Ovary (tissue), 9 donors: ENCODE data around the gene CMIP. TPM values are rescaled to one million over a fixed set of nuclear protein-coding genes. Genes with fewer than 3 reads are reported as not detected.

ENCODE experiments used
- DNase-seq, 5 donors: peaks; one replicate each; pipeline ENCODE4 v3.0.0-alpha.2; 2019 to 2020
- H3K27ac ChIP-seq, 2 donors: fragments of 200-600 bp; one replicate each; pipeline versions ENCODE4 v1.5.1 to v1.8.0; 2019 to 2022
- H3K27me3 ChIP-seq: fragments of 200-600 bp; one replicate; pipeline ENCODE4 v1.8.0; 2022
- H3K36me3 ChIP-seq: fragments of 200-600 bp; sonication (generic); one replicate; pipeline ENCODE4 v1.5.1; 2019
- H3K4me1 ChIP-seq: one replicate; pipeline ENCODE4 v1.8.1; 2013; ENCODE audit warnings: mild to moderate bottlenecking, moderate library complexity; ENCODE audit not compliant: insufficient read depth
- H3K4me3 ChIP-seq: fragments of 200-600 bp; sonication (generic); one replicate; pipeline ENCODE4 v1.5.1; 2017
- H3K9me3 ChIP-seq, 2 donors: fragments of 200-600 bp in 1 of 2; sonication (generic) in 1 of 2; one replicate each; pipeline versions ENCODE4 v1.5.1 to v1.8.1; 2013 to 2019; ENCODE audit warnings: mild to moderate bottlenecking in 1 of 2, moderate library complexity in 1 of 2
- CTCF ChIP-seq, 3 donors: fragments of 450-650 bp in 2 of 3; fragments of 200-600 bp in 1 of 3; IDR thresholded peaks; one replicate each; pipeline versions ENCODE4 v1.5.1 to v1.8.0; 2016 to 2022; ENCODE audit warnings: antibody characterized with exemption in 3 of 3, mild to moderate bottlenecking in 1 of 3
- EP300 ChIP-seq: sonication (generic); formaldehyde crosslinking; IDR thresholded peaks from one replicate; pipeline ENCODE4 v1.6.1; 2017; ENCODE audit warnings: antibody characterized with exemption
- POLR2A ChIP-seq: fragments of 450-650 bp; IDR thresholded peaks from one replicate; pipeline ENCODE4 v1.6.1; 2017; ENCODE audit warnings: antibody characterized with exemption, mild to moderate bottlenecking, moderate library complexity
- WGBS, 3 donors: extraction: QIAGEN DNeasy Blood & Tissue Kit in 1 of 3; methylation state at CpG; one replicate each; pipeline versions ENCODE4 v1.1.5 to v1.1.7; 2013 to 2017; 5-methylcytosine and 5-hydroxymethylcytosine counted together
- intact Hi-C, 4 donors: fragments of 100-400 bp; cut with DNase I; formaldehyde crosslinking; loops; one replicate each; pipeline versions ENCODE4 v1.11.0 to v1.15.1; 2022 to 2023
- polyA plus RNA-seq, 2 donors: library from polyadenylated mRNA; stranded (reverse); fragments of 200-250 nt in 1 of 2; fragments of 350-450 nt in 1 of 2; fragmentation: Illumina TruSeq in 1 of 2; extraction: RNeasy Lipid Tissue Mini Kit (QIAGEN cat#74804) in 1 of 2; gene quantifications; one replicate each; pipeline ENCODE4 v1.2.3, GENCODE V29; 2013 to 2014
- total RNA-seq, 7 donors: library from RNA; depleted of rRNA in 2 of 7; stranded (reverse); fragments of >200 nt in 2 of 7; fragmentation: NEBNext Ultra II Directional in 3 of 7; extraction: Animal tissue kit (Norgen Biotek cat#: 25700) in 3 of 7; gene quantifications; one replicate each; pipeline versions ENCODE4 v1.1.0 to v1.2.4, GENCODE V29; 2016 to 2023
- donor health status: DM: no; HTN: no; CAD: no; lungs with moderate emphysema.
- donor health status: DM: no; HTN: no; CAD: no.
- donor health status: Bipolar disorder and iron deficiency.
- donor health status: DM: yes; HTN: yes; CAD: no.
- donor health status: DM: no; HTN: no; CAD: no.
- donor health status: DM: yes; HTN: yes; CAD: no.

Gene CMIP
- total and polyA plus RNA-seq, 9 donors, result 19.4 to 68.2 (median 38.7) TPM

- Histone ChIP-seq H3K4me1 (no peaks in the 10 kb centered on the region), H3K36me3 (no peaks in the 10 kb centered on the region), H3K27ac (no peak overlapping the region), H3K9me3 (no peaks in the 10 kb centered on the region), H3K4me3 (no peak overlapping the region), H3K27me3 (no peaks in the 10 kb centered on the region)
- intact Hi-C loops, result no loop called here
- WGBS, 3 donors, result 97 to 99% (median 99%) methylated on average over 4 of the region's 4 CpGs
- TF ChIP-seq EP300 (no peak), POLR2A (no peak), CTCF (IDR thresholded peaks at IDR 0.05) (no peak)
- DNase-seq, result no peak
Observed at GRCh38 chr16:81642107-81642436, 197.5 kb downstream of the CMIP start.

GRCh38 chr16:81642943-81643342 lies 198.3 kb downstream of the CMIP start:
- Histone ChIP-seq H3K9me3 (no peaks in the 10 kb centered on the region), H3K27ac (no peak overlapping the region), H3K4me3 (no peak overlapping the region), H3K36me3 (no peaks in the 10 kb centered on the region), H3K4me1 (no peaks in the 10 kb centered on the region), H3K27me3 (no peaks in the 10 kb centered on the region)
- intact Hi-C loops, result no loop called here
- TF ChIP-seq CTCF (IDR thresholded peaks at IDR 0.05), result no peak
- TF ChIP-seq EP300, result no peak
- TF ChIP-seq POLR2A, result no peak
- WGBS, 3 donors, result 67 to 87% (median 82%) methylated on average over 5 of the region's 5 CpGs
- DNase-seq, result no peak

GRCh38 chr16:81645266-81645694 lies 200.7 kb downstream of the CMIP start:
- H3K4me3 ChIP-seq, result no peak overlapping the region
- no peak for DNase-seq

GRCh38 chr16:81645925-81646324 lies 201.3 kb downstream of the CMIP start:
- no peaks in the 10 kb centered on the region for H3K9me3 ChIP-seq
- H3K27me3 ChIP-seq, result no peaks in the 10 kb centered on the region
- TF ChIP-seq CTCF (IDR thresholded peaks at IDR 0.05), result no peak
- no peak for TF ChIP-seq POLR2A
- TF ChIP-seq EP300, result no peak
- no peaks in the 10 kb centered on the region for H3K36me3 ChIP-seq
- intact Hi-C loops, result no loop called here
- WGBS, 3 donors, result 91 to 97% (median 97%) methylated on average over 4 of the region's 4 CpGs
- DNase-seq, result no peak
- peaks cover 3% of the 10 kb centered on the region for H3K4me1 ChIP-seq
- H3K27ac ChIP-seq, result no peak overlapping the region
- H3K4me3 ChIP-seq, result no peak overlapping the region

More at GRCh38 chr16:81645266-81645694, 200.7 kb downstream of the CMIP start:
- H3K27me3 ChIP-seq, result no peaks in the 10 kb centered on the region
- TF ChIP-seq EP300 (no peak), CTCF (IDR thresholded peaks at IDR 0.05) (no peak), POLR2A (no peak)
- 74 to 77% (median 75%) methylated on average over 20 of the region's 20 CpGs for WGBS, 3 donors
- H3K36me3 ChIP-seq, result no peaks in the 10 kb centered on the region
- H3K27ac ChIP-seq, result no peak overlapping the region
- H3K9me3 ChIP-seq, result no peaks in the 10 kb centered on the region
- no peaks in the 10 kb centered on the region for H3K4me1 ChIP-seq
- intact Hi-C loops, result no loop called here

- H3K4me1 ChIP-seq, result peaks cover 6% of the 10 kb centered on the region
- H3K4me3 ChIP-seq, result no peak overlapping the region
- H3K9me3 ChIP-seq, result no peaks in the 10 kb centered on the region
- DNase-seq, result no peak
- no peaks in the 10 kb centered on the region for H3K36me3 ChIP-seq
- intact Hi-C loops, result no loop called here
- WGBS, 3 donors, result 94 to 98% (median 98%) methylated on average over 1 of the region's 1 CpG
- TF ChIP-seq POLR2A, result no peak
- no peak for TF ChIP-seq CTCF (IDR thresholded peaks at IDR 0.05)
- H3K27me3 ChIP-seq, result no peaks in the 10 kb centered on the region
- no peak overlapping the region for H3K27ac ChIP-seq
Observed at GRCh38 chr16:81646561-81646960, 202.0 kb downstream of the CMIP start.
